Kidney (tissue), 22 donors: ENCODE data around the gene LAIR2. TPM values are rescaled to one million over a fixed set of nuclear protein-coding genes. Genes with fewer than 3 reads are reported as not detected.
A peak's percentile ranks its signal among the peaks of the same experiment; 100 is the strongest.

ENCODE experiments used
- DNase-seq, 5 donors: peaks; one replicate each; pipeline ENCODE4 v3.0.0-alpha.2; 2013 to 2020
- FAIRE-seq: peaks from 2 replicates; lab custom pipeline; 2012; peaks lifted over from hg19 to GRCh38; lab: Jason Lieb, UNC
- H3K27ac ChIP-seq, 2 donors: one replicate each; pipeline ENCODE4 v1.7.0; 2013; ENCODE audit warnings: low read depth in 2 of 2, low read length in 2 of 2, inconsistent platforms in 1 of 2
- H3K27me3 ChIP-seq: one replicate; pipeline ENCODE4 v1.7.1; 2013; ENCODE audit warnings: low read length, inconsistent platforms; ENCODE audit not compliant: control insufficient read depth, insufficient read depth
- H3K36me3 ChIP-seq, 3 donors: one replicate each; pipeline versions ENCODE4 v1.7.0 to v1.7.1; 2013; ENCODE audit warnings: low read length in 3 of 3, control low read depth in 1 of 3, inconsistent platforms in 1 of 3; ENCODE audit not compliant: insufficient read depth in 3 of 3, control insufficient read depth in 2 of 3
- H3K4me1 ChIP-seq, 3 donors: one replicate each; pipeline versions ENCODE4 v1.7.0 to v1.7.1; 2013; ENCODE audit warnings: low read length in 3 of 3, inconsistent platforms in 1 of 3, low read depth in 1 of 3; ENCODE audit not compliant: control insufficient read depth in 2 of 3, insufficient read depth in 2 of 3
- H3K4me3 ChIP-seq, 3 donors: one replicate each; pipeline versions ENCODE4 v1.7.0 to v1.8.1; 2013; ENCODE audit warnings: low read length in 3 of 3, control low read depth in 1 of 3, inconsistent platforms in 1 of 3
- H3K9ac ChIP-seq, 3 donors: one replicate each; pipeline versions ENCODE4 v1.7.0 to v1.7.1; 2013; ENCODE audit warnings: low read length in 3 of 3, control low read depth in 1 of 3, inconsistent platforms in 1 of 3
- H3K9me3 ChIP-seq, 3 donors: one replicate each; pipeline versions ENCODE4 v1.7.0 to v1.7.1; 2013; ENCODE audit warnings: low read length in 3 of 3, control low read depth in 1 of 3, inconsistent platforms in 1 of 3; ENCODE audit not compliant: control insufficient read depth in 2 of 3, insufficient read depth in 1 of 3
- intact Hi-C: fragments of 100-400 bp; cut with DNase I; formaldehyde crosslinking; loops from one replicate; pipeline ENCODE4 v1.11.1; 2022
- long read RNA-seq, 10 donors: library from polyadenylated mRNA in 1 of 10; unstranded in 1 of 10; transcript quantifications; one replicate each; pipeline ENCODE4 v2.0.0 and lab custom pipeline, GENCODE V29; 2021 to 2026
- polyA plus RNA-seq: library from polyadenylated mRNA; stranded (reverse); fragments of 350-450 nt; fragmentation: Illumina TruSeq; extraction: RNeasy Lipid Tissue Mini Kit (QIAGEN cat#74804); gene quantifications from one replicate; pipeline ENCODE4 v1.2.3, GENCODE V29; 2014; ENCODE audit warnings: low read depth, low replicate concordance; ENCODE audit not compliant: insufficient read depth
- total RNA-seq: library from RNA; stranded (reverse); fragmentation: NEBNext Ultra II Directional; extraction: Animal tissue kit (Norgen Biotek cat#: 25700); gene quantifications from one replicate; pipeline ENCODE4 v1.2.1, GENCODE V29; 2021
- TF ChIP-seq, protein P1 (sequence below): IDR thresholded peaks from 3 replicates; pipeline ENCODE4 v1.5.1; 2012; ENCODE audit warnings: mild to moderate bottlenecking, moderate library complexity, borderline replicate concordance; ENCODE audit not compliant: insufficient read depth; ENCODE audit errors: extremely low read depth
- donor health status: control.
- donor health status: control.
- donor health status: control.
- donor health status: control.
- donor health status: control.
- donor health status: DM: yes; HTN: yes; CAD: no.
- donor health status: Normal renal cell carcinoma (clear cell type).

LAIR2 gene, protein sequence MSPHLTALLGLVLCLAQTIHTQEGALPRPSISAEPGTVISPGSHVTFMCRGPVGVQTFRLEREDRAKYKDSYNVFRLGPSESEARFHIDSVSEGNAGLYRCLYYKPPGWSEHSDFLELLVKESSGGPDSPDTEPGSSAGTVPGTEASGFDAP
- total RNA-seq (not detected), polyA plus RNA-seq (not detected)
- long read RNA-seq, donor 1: 0 reads
- long read RNA-seq, donor 2: 0 reads
- long read RNA-seq, donor 3: 0 reads
- long read RNA-seq, donor 4: 0 reads
- long read RNA-seq, donor 5: 0 reads
- long read RNA-seq, donor 6: 0 reads
- long read RNA-seq, donor 7: 0 reads
- long read RNA-seq, donor 8: 0 reads
- long read RNA-seq, donor 9: 0 reads
- long read RNA-seq, donor 10: 0 reads

DNA sequence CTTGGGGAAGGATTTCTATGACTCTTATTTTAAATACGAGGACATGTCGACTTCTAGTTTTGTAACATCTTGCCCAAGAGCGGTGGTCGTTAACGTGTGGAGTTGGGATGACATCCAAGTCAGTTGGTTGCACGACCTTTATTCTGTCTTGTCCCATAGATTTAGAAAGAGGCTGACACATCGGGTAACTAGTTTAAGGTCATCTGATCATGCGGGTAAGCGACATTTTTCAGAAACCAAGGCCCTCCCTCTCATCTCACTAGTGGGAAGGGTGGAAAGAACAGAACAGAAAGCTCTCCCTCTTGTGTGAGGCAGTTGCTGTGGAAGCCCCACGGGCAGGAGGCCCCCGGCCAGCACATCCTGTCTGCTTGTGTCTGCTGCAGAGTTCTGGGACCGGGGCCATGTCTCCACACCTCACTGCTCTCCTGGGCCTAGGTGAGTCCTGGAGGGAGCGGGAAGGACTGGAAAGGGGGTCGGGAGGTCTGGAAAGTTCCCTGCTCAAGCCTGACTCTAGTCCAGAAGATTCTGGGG is at the start of gene LAIR2:
Gene LAIR2, plus strand, starts transcription at position 314 of the 531 bp plus-strand sequence. Its CDS starts 88 bp downstream, at position 402.
- TF ChIP-seq, protein P1, sequence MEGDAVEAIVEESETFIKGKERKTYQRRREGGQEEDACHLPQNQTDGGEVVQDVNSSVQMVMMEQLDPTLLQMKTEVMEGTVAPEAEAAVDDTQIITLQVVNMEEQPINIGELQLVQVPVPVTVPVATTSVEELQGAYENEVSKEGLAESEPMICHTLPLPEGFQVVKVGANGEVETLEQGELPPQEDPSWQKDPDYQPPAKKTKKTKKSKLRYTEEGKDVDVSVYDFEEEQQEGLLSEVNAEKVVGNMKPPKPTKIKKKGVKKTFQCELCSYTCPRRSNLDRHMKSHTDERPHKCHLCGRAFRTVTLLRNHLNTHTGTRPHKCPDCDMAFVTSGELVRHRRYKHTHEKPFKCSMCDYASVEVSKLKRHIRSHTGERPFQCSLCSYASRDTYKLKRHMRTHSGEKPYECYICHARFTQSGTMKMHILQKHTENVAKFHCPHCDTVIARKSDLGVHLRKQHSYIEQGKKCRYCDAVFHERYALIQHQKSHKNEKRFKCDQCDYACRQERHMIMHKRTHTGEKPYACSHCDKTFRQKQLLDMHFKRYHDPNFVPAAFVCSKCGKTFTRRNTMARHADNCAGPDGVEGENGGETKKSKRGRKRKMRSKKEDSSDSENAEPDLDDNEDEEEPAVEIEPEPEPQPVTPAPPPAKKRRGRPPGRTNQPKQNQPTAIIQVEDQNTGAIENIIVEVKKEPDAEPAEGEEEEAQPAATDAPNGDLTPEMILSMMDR: no peak
- no peak within 1 kb of the TSS for H3K9ac ChIP-seq
- DNase-seq (no peak), FAIRE-seq (no peak)
- H3K27ac ChIP-seq: no peak within 1 kb of the TSS
- no peaks in the 10 kb centered on the region for H3K9me3 ChIP-seq
- H3K4me1 ChIP-seq: no peaks in the 10 kb centered on the region
- no peak within 1 kb of the TSS for H3K4me3 ChIP-seq
- no peaks in the 10 kb centered on the region for H3K36me3 ChIP-seq
- H3K27me3 ChIP-seq: no peaks in the 10 kb centered on the region
- intact Hi-C loops: no loop called here

GRCh38 chr19:54453921-54454780 is 48.5 kb upstream of the LAIR2 start:
- intact Hi-C loops: no loop called here
- Histone ChIP-seq H3K27ac (no peak overlapping the region), H3K36me3 (peaks cover 8 to 65% (median 52%) of the 10 kb centered on the region in 3 donors), H3K9me3 (no peaks in the 10 kb centered on the region), H3K9ac (no peak overlapping the region), H3K4me3 (no peak overlapping the region), H3K27me3 (no peaks in the 10 kb centered on the region), H3K4me1 (peaks cover 0 to 14% (median 12%) of the 10 kb centered on the region in 3 donors)
- FAIRE-seq (no peak), DNase-seq (no peak)
- TF ChIP-seq, protein P1: no peak

DNA sequence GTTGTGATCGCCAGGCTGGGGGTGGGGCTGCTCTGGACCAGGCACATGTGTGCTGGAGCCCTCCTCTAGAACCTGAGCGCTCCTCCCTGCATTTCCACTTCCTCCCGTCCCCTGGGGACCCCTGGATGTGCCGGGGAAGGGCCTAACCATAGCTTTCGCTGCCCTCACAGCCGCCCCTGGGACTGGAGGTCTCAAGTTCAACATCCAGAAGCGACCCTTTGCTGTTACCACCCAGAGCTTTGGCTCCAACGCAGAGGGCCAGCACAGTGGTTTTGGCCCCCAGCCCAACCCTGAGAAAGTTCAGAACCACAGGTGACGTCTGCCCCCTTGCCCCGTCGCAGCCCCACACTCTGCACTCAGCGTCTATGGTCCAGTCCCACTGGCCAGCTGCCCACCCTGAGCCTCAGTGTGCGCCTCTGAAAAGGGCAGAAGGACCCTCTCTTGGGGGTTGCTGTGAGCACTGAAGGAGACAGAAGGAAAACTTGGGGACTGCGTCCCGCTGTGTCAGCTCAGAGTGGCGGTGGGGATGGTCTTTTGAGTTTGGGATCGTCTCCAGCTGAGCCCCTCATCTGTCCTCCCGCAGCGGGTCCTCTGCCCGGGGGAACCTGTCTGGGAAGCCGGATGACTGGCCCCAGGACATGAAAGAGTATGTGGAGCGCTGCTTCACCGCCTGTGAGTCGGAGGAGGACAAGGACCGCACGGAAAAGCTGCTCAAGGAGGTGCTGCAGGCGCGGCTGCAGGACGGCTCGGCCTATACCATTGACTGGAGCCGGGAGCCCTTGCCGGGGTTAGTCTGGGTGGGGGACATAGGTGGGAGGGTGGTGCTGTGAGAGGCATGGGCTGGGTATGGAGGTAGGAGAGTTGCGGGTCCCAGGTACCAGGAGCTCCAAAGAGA is 47.6 kb upstream of the LAIR2 start:
- intact Hi-C loops: no loop called here
- Histone ChIP-seq H3K4me1 (peaks cover 0 to 13% (median 12%) of the 10 kb centered on the region in 3 donors), H3K4me3 (no peak overlapping the region), H3K36me3 (peaks cover 8 to 69% (median 59%) of the 10 kb centered on the region in 3 donors), H3K9me3 (no peaks in the 10 kb centered on the region), H3K27me3 (no peaks in the 10 kb centered on the region), H3K27ac (no peak overlapping the region), H3K9ac (no peak overlapping the region)
- no peak for FAIRE-seq
- peak in 1 of 5 donors; percentile 69 for DNase-seq
- TF ChIP-seq, protein P1: no peak
